Type B pancreatic cell (in vitro differentiated cells): ENCODE measurements around the gene ZFP36L1. TPM values are rescaled to one million over a fixed set of nuclear protein-coding genes. Genes with fewer than 3 reads are reported as not detected.
A peak's percentile ranks its signal among the peaks of the same experiment; 100 is the strongest.

Experiments
- DNase-seq: peaks from one replicate; pipeline ENCODE4 v3.0.0; 2021; ENCODE audit warnings: mixed read lengths; ENCODE audit not compliant: unreplicated experiment; ENCODE audit errors: extremely low spot score
- H3K27ac Mint-ChIP-seq: 2 replicates; pipeline ENCODE4 v1.8.0; 2021; ENCODE audit warnings: mild to moderate bottlenecking, mixed read lengths
- H3K27me3 Mint-ChIP-seq: 2 replicates; pipeline ENCODE4 v1.8.0; 2021; ENCODE audit warnings: mixed read lengths
- H3K36me3 Mint-ChIP-seq: 2 replicates; pipeline ENCODE4 v1.8.0; 2021; ENCODE audit warnings: mixed read lengths
- H3K4me1 Mint-ChIP-seq: one replicate; pipeline ENCODE4 v1.8.0; 2021; ENCODE audit warnings: mixed read lengths; ENCODE audit not compliant: unreplicated experiment
- H3K4me3 Mint-ChIP-seq: 2 replicates; pipeline ENCODE4 v1.8.0; 2021; ENCODE audit warnings: mild to moderate bottlenecking, mixed read lengths
- H3K9me3 Mint-ChIP-seq: 2 replicates; pipeline ENCODE4 v1.8.0; 2021; ENCODE audit warnings: mixed read lengths
- CTCF ChIP-seq: fragments of 200-600 bp; sonication (generic); conservative IDR thresholded peaks from 2 replicates; pipeline ENCODE4 v1.5.0; 2021; ENCODE audit warnings: antibody characterized with exemption, mild to moderate bottlenecking
- total RNA-seq: library from RNA; stranded (reverse); gene quantifications from 2 replicates; pipeline ENCODE4 v1.2.1, GENCODE V29; 2021; ENCODE audit warnings: low replicate concordance

The ZFP36L1 gene
- total RNA-seq, 1 donor from 2014 or later = 457 TPM

- no peak overlapping the region for H3K4me3 Mint-ChIP-seq
- H3K27ac Mint-ChIP-seq = peak overlapping the region; percentile 69
- H3K9me3 Mint-ChIP-seq = peaks cover under 1% of the 10 kb centered on the region
- H3K27me3 Mint-ChIP-seq = no peaks in the 10 kb centered on the region
- no peak for TF ChIP-seq CTCF
- peaks cover 28% of the 10 kb centered on the region for H3K4me1 Mint-ChIP-seq
- no peaks in the 10 kb centered on the region for H3K36me3 Mint-ChIP-seq
- DNase-seq = no peak
Measured at GRCh38 chr14:68748260-68748659, 44.6 kb downstream of the ZFP36L1 start.

DNA sequence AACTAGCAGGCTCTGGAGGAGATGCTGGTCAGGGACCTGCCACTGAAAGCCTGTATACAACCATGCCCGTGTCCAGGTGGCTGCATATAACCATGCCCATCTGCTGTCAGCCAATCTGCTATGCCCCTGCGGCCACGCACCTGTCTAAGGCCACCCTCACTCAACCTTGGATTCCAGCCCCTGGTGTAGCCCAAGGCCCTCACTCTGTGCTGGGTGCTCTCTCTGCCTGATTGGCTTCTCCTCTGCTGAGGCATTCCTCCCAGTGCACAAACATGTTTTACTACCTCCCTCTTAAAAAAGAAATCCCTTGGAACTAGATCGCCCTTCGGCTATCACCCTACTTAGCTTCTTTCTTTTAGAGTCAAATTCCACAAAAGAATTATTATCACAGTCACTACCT is 45.5 kb downstream of the ZFP36L1 start:
- peak overlapping the region; percentile 29 for H3K4me3 Mint-ChIP-seq
- H3K27ac Mint-ChIP-seq = peak overlapping the region; percentile 69
- DNase-seq = no peak
- peaks cover 28% of the 10 kb centered on the region for H3K4me1 Mint-ChIP-seq
- H3K9me3 Mint-ChIP-seq = peaks cover 5% of the 10 kb centered on the region
- TF ChIP-seq CTCF = no peak
- H3K27me3 Mint-ChIP-seq = no peaks in the 10 kb centered on the region
- H3K36me3 Mint-ChIP-seq = peaks cover 3% of the 10 kb centered on the region

DNA sequence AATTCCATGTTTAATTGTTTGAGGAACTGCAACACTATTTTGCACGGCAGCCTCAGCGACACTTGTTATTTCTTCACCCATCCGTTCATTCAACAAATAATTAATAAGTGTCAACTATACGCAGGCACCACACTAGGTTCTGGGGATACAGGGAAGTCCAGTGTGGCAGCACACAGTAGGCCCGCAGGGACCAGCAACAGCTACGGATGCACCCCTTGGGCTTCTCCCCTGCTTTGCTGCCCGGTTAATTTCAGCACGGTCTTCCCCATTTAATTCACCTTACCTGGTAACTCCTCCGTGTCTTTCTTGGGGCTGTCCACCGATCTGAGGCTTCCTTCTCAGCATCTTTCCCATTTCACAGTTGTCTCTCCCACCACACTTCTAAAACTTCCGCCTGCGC is 48.3 kb downstream of the ZFP36L1 start:
- H3K4me3 Mint-ChIP-seq = peak overlapping the region; percentile 59
- H3K36me3 Mint-ChIP-seq = peaks cover 5% of the 10 kb centered on the region
- H3K9me3 Mint-ChIP-seq = peaks cover 16% of the 10 kb centered on the region
- H3K27ac Mint-ChIP-seq = peak overlapping the region; percentile 35
- TF ChIP-seq CTCF = no peak
- DNase-seq = no peak
- no peaks in the 10 kb centered on the region for H3K27me3 Mint-ChIP-seq
- H3K4me1 Mint-ChIP-seq = peaks cover 18% of the 10 kb centered on the region

DNA sequence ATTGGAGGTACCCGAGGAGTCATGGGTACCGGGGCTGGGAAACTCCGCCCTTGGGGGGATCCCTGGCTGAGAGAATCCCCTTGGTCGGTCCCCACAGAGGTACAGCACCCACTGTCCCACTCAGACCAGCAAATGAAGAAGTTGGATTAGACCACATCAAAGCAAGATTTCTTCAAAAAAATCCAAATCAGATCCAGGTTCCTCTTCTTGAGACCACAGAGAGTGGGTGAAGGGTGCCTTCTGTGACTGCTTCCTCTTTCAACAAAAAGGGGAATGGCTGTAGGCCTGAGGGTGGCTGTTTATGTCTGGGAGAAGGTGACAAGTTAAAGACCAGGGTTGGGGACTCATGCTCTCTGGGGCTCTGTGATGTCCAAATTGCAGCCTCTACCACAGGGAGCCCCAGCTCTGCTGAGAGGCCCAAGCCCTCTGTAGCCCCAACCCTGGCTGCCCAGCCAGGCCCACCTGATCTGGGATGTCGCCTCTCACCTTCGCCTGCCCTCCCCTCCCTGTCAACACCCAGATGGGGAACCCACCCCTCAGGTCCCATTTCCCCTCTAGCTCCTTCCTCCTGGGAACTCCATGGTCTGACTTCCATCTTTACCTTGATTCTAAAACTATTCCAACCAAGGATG is 50.9 kb downstream of the ZFP36L1 start:
- TF ChIP-seq CTCF = no peak
- H3K27me3 Mint-ChIP-seq = no peaks in the 10 kb centered on the region
- peaks cover 16% of the 10 kb centered on the region for H3K9me3 Mint-ChIP-seq
- H3K27ac Mint-ChIP-seq = no peak overlapping the region
- no peak for DNase-seq
- H3K4me3 Mint-ChIP-seq = no peak overlapping the region
- H3K4me1 Mint-ChIP-seq = peaks cover 12% of the 10 kb centered on the region
- H3K36me3 Mint-ChIP-seq = peaks cover 5% of the 10 kb centered on the region

DNA sequence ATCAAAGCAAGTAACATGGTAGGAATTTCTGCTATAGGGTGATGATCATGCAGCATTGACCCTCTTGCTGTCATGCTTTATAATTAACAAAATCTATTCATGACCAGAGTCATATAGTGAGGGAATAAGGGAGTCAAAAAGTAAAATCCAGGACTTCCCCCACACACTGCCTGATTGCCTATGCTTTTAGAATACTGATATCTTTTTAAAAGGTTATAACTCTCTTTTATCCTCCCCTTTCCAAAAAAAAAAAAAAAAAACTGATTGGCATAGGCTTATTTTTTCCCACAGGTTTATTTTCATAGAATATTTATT is 51.4 kb downstream of the ZFP36L1 start:
- no peak for TF ChIP-seq CTCF
- Mint-ChIP-seq H3K27me3 (no peaks in the 10 kb centered on the region), H3K27ac (no peak overlapping the region)

More for the DNA sequence above, 51.4 kb downstream of the ZFP36L1 start:
- H3K36me3 Mint-ChIP-seq = peaks cover 5% of the 10 kb centered on the region
- no peak for DNase-seq
- peaks cover 16% of the 10 kb centered on the region for H3K9me3 Mint-ChIP-seq
- H3K4me1 Mint-ChIP-seq = peaks cover 17% of the 10 kb centered on the region
- H3K4me3 Mint-ChIP-seq = no peak overlapping the region
